PFSK-1 (cell line): ENCODE measurements around the gene ATP8B1.

ENCODE experiments used
- FOXP2 ChIP-seq: optimal IDR thresholded peaks from 2 replicates; pipeline ENCODE3; 2011; ENCODE audit warnings: borderline replicate concordance, control low read depth, inconsistent platforms; ENCODE audit not compliant: insufficient read depth; ENCODE audit errors: extremely low read length, extremely low read depth
- POLR2AphosphoS5 ChIP-seq: IDR thresholded peaks from 2 replicates; pipeline ENCODE4 v1.6.1; 2012; ENCODE audit warnings: low read depth, mild to moderate bottlenecking, control low read depth, low read length, moderate library complexity
- REST ChIP-seq, 2 experiments: IDR thresholded peaks; 2 replicates each; pipeline versions ENCODE4 v1.6.1 to v1.8.0; 2011 to 2012; ENCODE audit warnings: low read depth in 2 of 2, low read length in 2 of 2, control low read depth in 1 of 2, inconsistent platforms in 1 of 2, mild to moderate bottlenecking in 1 of 2, moderate library complexity in 1 of 2; ENCODE audit not compliant: insufficient read depth in 1 of 2
- SIN3A ChIP-seq: IDR thresholded peaks from 2 replicates; pipeline ENCODE4 v1.6.1; 2012; ENCODE audit warnings: mild to moderate bottlenecking, low read length, moderate library complexity, borderline replicate concordance; ENCODE audit not compliant: insufficient read depth
- TAF1 ChIP-seq: IDR thresholded peaks from 2 replicates; pipeline ENCODE4 v1.6.1; 2012; ENCODE audit warnings: low read length, control low read depth, borderline replicate concordance; ENCODE audit not compliant: insufficient read depth

Gene ATP8B1

GRCh38 chr18:57826252-57826651 is 23.1 kb upstream of the ATP8B1 start:
- no peak for TF ChIP-seq TAF1
- no peak for TF ChIP-seq FOXP2
- TF ChIP-seq REST (IDR thresholded peaks at IDR 0.05; ENCODE audit: insufficient read depth in 1 of 2, low read depth in 2 of 2, low read length in 2 of 2), result no peak
- TF ChIP-seq SIN3A, result no peak
- TF ChIP-seq POLR2AphosphoS5, result no peak

DNA sequence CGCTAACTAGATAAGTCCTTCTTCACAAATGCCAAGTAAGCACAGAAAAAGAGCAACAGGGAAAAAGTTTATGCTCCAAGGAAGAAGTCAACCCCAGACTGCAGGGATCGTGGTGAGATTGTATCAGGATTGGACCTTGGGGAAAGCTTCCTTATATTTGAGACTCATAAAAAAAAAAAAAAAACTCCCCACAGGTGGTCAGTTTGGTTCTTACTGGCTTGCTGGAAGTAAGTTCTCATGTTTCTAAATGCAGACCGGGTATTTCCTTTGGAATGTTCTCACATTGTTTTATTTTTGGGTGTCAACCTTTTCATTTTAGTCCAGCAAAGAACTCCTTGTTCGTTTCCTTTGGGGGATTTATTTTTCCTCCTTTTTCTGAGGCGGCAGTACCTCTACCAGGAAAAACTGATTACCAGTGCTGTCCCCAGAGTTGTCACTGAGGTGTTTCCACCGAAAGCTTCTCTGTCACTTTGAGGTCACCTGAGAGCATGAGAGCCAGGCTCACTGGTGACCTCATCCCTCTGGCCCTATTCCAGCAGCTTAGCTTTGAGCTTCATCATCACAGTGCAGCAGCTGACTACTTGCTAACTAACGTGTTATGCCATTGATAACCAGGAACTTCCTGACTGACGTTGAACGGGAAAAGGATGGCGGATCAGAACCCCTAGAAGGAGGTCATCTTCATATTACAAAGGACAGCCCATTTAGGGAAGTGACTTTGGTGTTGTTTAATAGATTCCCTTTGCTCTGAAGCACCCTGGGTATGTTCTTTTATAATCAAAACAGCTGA is 16.8 kb upstream of the ATP8B1 start:
- TF ChIP-seq TAF1 (no peak), POLR2AphosphoS5 (no peak), FOXP2 (no peak), REST (IDR thresholded peaks at IDR 0.05; ENCODE audit: insufficient read depth in 1 of 2, low read depth in 2 of 2, low read length in 2 of 2) (no peak), SIN3A (no peak)

DNA sequence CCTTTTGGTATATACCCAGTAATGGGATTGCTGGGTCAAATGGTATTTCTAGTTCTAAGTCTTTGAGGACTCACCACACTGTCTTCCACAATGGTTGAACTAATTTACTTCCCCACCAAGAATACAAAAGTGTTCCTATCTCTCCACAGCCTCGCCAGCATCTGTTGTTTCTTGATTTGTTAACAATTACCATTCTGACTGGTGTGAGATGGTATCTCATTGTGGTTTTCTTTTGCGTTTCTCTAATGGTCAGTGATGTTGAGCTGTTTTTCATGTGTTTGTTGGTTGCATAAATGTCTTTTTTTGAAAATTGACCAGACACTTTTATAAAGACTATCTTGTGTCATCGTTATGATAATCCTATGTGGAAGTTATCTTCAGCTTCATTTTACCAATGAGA is 16.0 kb upstream of the ATP8B1 start:
- no peak for TF ChIP-seq TAF1
- TF ChIP-seq REST (IDR thresholded peaks at IDR 0.05; ENCODE audit: insufficient read depth in 1 of 2, low read depth in 2 of 2, low read length in 2 of 2), result no peak
- no peak for TF ChIP-seq FOXP2
- TF ChIP-seq POLR2AphosphoS5, result no peak
- no peak for TF ChIP-seq SIN3A

GRCh38 chr18:57816208-57816954 is 13.3 kb upstream of the ATP8B1 start:
- no peak for TF ChIP-seq FOXP2
- TF ChIP-seq TAF1, result no peak
- TF ChIP-seq POLR2AphosphoS5, result no peak
- no peak for TF ChIP-seq REST (IDR thresholded peaks at IDR 0.05; ENCODE audit: insufficient read depth in 1 of 2, low read depth in 2 of 2, low read length in 2 of 2)
